Fibroblast of pulmonary artery (primary cell): Measurements from ENCODE around the gene BAHCC1.
A peak's percentile ranks its signal among the peaks of the same experiment; 100 is the strongest.

Experiments
- DNase-seq: peaks from one replicate; pipeline ENCODE4 v3.0.0-alpha.2; 2010; ENCODE audit warnings: low read depth
- H3K4me3 ChIP-seq: replicated peaks from 2 replicates; pipeline ENCODE4 v1.5.1; 2011; ENCODE audit warnings: low read depth, mild to moderate bottlenecking, control low read depth, low read length, moderate library complexity
- TF ChIP-seq, protein P1 (sequence below): IDR thresholded peaks from 2 replicates; pipeline ENCODE4 v1.5.1; 2011; ENCODE audit warnings: mild to moderate bottlenecking, control low read depth, low read length, inconsistent platforms; ENCODE audit errors: missing control alignments

Gene BAHCC1

DNA sequence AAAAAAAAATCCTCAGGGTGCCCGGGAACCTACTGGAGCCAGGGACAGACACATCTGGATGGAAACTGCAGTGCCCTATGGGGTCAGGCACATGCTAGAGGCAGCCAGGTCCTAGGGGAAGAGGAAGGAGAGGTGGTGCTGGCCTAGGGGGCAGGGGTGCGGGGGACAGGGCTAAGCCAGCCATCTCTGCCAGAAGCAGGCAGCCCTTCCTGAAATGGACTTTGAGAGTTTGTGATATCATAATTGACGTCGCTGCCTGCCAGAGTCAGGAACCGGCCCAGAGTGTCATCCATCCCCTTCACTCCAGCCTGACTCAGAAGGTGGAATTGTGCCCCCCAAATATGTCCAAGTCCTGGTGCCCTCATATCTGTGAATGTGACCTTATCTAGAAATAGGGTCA, 25.0 kb upstream of the BAHCC1 start:
- TF ChIP-seq, protein P1, sequence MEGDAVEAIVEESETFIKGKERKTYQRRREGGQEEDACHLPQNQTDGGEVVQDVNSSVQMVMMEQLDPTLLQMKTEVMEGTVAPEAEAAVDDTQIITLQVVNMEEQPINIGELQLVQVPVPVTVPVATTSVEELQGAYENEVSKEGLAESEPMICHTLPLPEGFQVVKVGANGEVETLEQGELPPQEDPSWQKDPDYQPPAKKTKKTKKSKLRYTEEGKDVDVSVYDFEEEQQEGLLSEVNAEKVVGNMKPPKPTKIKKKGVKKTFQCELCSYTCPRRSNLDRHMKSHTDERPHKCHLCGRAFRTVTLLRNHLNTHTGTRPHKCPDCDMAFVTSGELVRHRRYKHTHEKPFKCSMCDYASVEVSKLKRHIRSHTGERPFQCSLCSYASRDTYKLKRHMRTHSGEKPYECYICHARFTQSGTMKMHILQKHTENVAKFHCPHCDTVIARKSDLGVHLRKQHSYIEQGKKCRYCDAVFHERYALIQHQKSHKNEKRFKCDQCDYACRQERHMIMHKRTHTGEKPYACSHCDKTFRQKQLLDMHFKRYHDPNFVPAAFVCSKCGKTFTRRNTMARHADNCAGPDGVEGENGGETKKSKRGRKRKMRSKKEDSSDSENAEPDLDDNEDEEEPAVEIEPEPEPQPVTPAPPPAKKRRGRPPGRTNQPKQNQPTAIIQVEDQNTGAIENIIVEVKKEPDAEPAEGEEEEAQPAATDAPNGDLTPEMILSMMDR, result no peak
- H3K4me3 ChIP-seq, result no peak overlapping the region
- DNase-seq, result no peak

DNA sequence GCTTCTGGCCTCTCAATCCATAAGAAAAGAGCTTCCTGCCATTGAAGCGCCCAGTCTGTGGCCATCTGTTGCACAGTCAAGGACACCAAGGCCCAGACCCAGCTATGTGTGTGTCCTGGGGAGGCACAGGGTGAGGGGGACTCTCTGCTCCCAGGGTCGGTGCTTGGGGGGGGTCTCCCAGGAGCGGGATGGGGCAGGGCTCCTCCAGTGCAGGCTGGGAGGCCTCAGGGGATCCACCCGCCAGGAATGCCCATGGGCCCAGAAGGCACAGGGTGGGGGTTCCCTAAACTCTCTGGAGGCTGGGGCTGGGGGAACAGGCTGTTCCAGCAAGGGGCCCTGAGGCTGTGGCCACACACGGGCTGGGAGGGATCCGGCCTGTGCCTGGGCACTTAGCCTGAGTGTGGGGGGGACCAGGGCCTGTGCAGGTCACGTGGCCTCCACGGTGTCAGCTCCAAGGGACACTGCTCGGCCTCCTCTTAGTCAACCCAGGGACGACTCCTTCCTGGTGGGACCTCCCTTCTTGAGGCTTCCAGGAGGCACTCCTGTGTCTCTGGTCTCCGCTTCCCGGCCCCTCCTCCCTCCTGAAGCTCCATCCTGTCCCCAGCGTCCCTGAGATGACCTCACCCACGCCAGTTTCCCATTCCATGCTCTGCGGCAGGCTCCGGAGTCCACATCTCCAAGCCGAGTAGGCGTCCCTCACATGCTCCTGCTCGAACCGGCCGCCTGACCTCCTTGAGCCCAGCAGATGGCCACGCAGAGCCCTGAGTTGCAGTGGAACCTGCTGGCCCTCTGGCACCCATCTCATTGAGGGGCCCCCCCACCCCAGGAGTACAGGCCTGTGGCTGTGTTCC, 23.1 kb upstream of the BAHCC1 start:
- H3K4me3 ChIP-seq, result no peak overlapping the region
- DNase-seq, result peak; percentile 61
- TF ChIP-seq, protein P1, result peak; percentile 48

DNA sequence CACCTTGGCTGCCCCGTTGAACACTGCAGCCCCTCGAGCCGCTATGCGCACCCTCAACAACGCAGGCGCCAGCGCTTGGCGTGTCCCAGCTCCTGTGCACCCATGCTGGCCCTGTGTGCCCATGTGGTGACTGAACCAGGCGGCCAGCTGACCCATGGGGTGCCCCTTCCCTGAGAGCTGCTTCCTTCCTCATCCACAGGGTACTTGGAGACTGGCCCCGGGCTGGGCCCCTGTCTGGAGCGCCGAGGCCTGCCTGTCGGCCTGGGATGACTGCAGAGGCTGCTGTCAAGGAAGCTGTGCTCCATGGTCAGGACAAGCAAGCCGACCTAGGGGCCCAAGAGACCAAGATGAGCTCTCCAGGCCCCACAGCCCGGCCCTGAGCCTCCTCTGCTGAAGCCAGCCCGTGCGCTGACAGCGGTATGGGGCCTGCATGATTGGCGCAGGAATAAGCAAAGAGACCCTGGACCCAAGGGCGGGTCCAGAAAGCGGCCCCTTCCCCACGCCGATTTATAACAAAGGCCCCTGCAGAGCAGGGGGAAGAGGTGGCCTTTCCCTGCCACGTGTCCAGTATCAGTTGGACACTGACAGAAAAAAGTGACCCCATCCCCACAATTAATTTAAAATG, 21.6 kb upstream of the BAHCC1 start:
- TF ChIP-seq, protein P1, result no peak
- no peak overlapping the region for H3K4me3 ChIP-seq
- no peak for DNase-seq

DNA sequence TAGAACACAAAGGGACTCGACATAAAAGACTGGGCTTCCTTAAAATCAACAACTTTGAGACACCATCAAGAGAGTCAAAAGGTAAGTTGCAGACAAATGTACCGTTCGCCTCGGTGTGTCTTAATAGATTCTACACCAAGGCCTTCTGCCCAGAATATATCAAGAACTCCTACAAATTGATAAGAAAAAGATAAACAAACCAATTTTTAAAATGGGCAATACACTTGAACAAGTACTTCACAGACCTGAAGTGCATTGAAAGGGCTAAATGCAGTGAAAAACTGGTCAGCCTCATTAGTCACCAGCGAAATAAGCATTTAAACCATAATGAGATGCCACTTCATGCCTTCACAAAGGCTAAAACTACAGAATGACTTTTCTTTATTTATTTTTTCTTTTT, 20.4 kb upstream of the BAHCC1 start:
- TF ChIP-seq, protein P1, result no peak
- no peak for DNase-seq
- H3K4me3 ChIP-seq, result no peak overlapping the region

DNA sequence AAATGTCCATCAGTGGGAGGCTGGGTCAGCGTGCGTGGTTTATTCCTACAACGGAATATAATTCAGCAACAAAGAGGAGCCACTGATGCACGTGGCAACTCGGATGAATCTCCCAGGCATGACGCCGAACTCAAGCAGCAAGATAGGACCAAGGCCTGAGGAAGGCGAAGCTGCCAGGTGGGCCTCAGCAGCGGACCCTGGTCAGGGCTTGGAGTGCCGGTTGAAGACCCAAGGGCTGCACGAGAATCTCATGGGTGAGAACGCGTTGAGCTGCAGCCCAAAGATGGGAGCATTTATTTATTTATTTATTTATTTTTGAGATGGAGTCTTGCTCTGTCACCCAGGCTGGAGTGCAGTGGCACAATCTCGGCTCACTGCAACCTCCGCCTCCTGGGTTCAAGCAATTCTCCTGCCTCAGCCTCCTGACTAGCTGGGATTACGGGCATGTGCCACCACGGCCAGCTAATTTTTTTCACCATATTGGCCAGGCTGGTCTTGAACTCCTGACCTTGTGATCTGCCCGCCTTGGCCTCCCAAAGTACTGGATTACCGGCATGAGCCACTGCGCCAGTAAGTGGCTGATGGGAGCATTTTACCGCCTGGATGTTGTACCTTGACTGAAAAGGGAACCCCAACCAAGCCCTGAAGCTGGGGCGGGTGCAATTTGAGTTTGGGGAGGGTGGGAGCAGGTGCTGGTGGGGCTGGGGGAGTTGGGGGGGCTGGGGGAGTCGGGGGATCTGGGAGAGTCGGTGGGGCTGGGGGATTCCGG, 18.1 kb upstream of the BAHCC1 start:
- DNase-seq, result no peak
- TF ChIP-seq, protein P1, result no peak
- H3K4me3 ChIP-seq, result no peak overlapping the region

DNA sequence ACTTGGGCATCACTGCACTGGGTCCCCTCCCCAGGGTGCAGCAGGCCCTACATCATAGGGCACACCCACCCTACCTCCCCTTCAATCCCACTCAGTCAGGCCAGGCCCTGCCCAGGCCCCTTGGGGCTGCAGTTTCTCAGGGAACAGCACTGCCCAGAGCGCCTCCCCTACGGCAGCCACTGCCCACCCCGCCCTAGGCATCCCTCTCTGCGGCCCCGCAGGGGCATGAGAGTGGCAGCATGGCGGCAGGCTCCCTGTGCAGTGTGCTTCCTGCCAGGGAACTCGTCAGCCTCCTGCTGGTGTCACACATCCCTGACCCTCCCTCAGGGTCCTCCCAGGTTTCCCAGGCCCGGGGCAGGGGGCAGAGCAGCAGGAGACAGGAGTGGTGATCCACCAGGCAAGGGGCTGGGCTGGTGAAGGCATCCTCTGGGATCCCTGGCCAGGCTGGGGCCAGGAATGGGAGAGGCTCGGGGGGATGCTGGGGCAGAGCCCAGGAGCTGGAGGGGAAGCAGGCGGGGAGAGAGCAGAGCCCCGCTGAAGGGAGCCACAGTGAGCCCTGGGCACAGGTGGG, 16.2 kb upstream of the BAHCC1 start:
- TF ChIP-seq, protein P1, result no peak
- DNase-seq, result no peak
- no peak overlapping the region for H3K4me3 ChIP-seq
